GM21515 (cell line): ENCODE data around the gene CXorf51B.
"Not testable (repeated sequence)": the region's sequence is repeated elsewhere in the genome, so short reads cannot be mapped to it uniquely, and the experiment has no call there.

ENCODE experiments used
- ATAC-seq: cut with Tn5 transposase; IDR thresholded peaks from one replicate; pipeline ENCODE4 v1.9.1; 2021; ENCODE audit not compliant: unreplicated experiment

CXorf51B gene

GRCh38 chrX:146809471-146809870 is at the start of gene CXorf51B:
Gene CXorf51B (plus strand): TSS chrX:146809771. CDS start chrX:146809792, 21 bp downstream.
- not testable (repeated sequence) for ATAC-seq

- not testable (repeated sequence) for ATAC-seq
Measured at GRCh38 chrX:146814644-146815043, 5.1 kb downstream of the CXorf51B start, which contains the start of gene CXorf51A. Gene CXorf51A (minus strand): TSS chrX:146814744. CDS start chrX:146814723, 21 bp downstream.

GRCh38 chrX:146831994-146832393 is 22.4 kb downstream of the CXorf51B start:
- no peak for ATAC-seq

- ATAC-seq: no peak
Measured at GRCh38 chrX:146854281-146854680, 44.7 kb downstream of the CXorf51B start.
